OCI-LY3 (cell line): ENCODE measurements around the gene FIBIN.

Source experiments
- H2AFZ ChIP-seq: fragments of 200-600, 300-600 bp; shearing (Covaris generic); 2 replicates; pipeline ENCODE4 v1.6.0; 2014; ENCODE audit warnings: antibody characterized with exemption, low read depth, low read length
- H3K27ac ChIP-seq: fragments of 200-600, 300-600 bp; sonication (generic); 2 replicates; pipeline ENCODE4 v1.5.1; 2014; ENCODE audit warnings: mild to moderate bottlenecking, low read length, moderate library complexity, mixed read lengths
- H3K27me3 ChIP-seq: fragments of 200-600, 300-600 bp; sonication (generic); 2 replicates; pipeline ENCODE4 v1.6.1; 2014; ENCODE audit warnings: low read depth, low read length, mixed read lengths
- H3K36me3 ChIP-seq: fragments of 200-600, 300-600 bp; sonication (generic); replicated peaks from 2 replicates; pipeline ENCODE3; 2014; ENCODE audit warnings: low read depth, low read length, mixed read lengths
- H3K4me1 ChIP-seq: fragments of 300-600, 200-600 bp; sonication (generic); 2 replicates; pipeline ENCODE4 v1.6.1; 2014; ENCODE audit warnings: low read length, mixed read lengths
- H3K4me2 ChIP-seq: fragments of 200-600, 300-600 bp; sonication (generic); 2 replicates; pipeline ENCODE4 v1.6.1; 2014; ENCODE audit warnings: low read length, mixed read lengths
- H3K4me3 ChIP-seq: fragments of 300-600, 200-600 bp; sonication (generic); 2 replicates; pipeline ENCODE4 v1.5.1; 2014; ENCODE audit warnings: antibody characterized with exemption, mild to moderate bottlenecking, low read length, moderate library complexity
- H3K79me2 ChIP-seq: fragments of 300-600, 200-600 bp; shearing (Covaris generic); 2 replicates; pipeline ENCODE4 v1.6.1; 2014; ENCODE audit warnings: mild to moderate bottlenecking, low read length, mixed read lengths
- H3K9ac ChIP-seq: fragments of 300-600, 200-600 bp; shearing (Covaris generic); 2 replicates; pipeline ENCODE4 v1.6.0; 2014; ENCODE audit warnings: mild to moderate bottlenecking, low read length, moderate library complexity
- H3K9me3 ChIP-seq: fragments of 200-600, 300-600 bp; shearing (Covaris generic); 2 replicates; pipeline ENCODE4 v1.6.1; 2014; ENCODE audit warnings: low read length, mixed read lengths; ENCODE audit not compliant: insufficient read depth
- H4K20me1 ChIP-seq: fragments of 200-600, 300-600 bp; sonication (generic); 2 replicates; pipeline ENCODE4 v1.6.1; 2016; ENCODE audit warnings: low read length, mixed read lengths; ENCODE audit not compliant: insufficient read depth
- CTCF ChIP-seq: fragments of 200-600, 300-600 bp; sonication (generic); IDR thresholded peaks from 2 replicates; pipeline ENCODE4 v1.5.1; 2014; ENCODE audit warnings: antibody characterized with exemption, low read length, low read depth
- EZH2phosphoT487 ChIP-seq: fragments of 200-600 bp; shearing (Covaris generic); IDR thresholded peaks from 2 replicates; pipeline ENCODE4 v1.6.1; 2018; ENCODE audit warnings: antibody characterized with exemption, mixed run types, low read depth

FIBIN gene

GRCh38 chr11:27041141-27041899 lies 47.4 kb downstream of the FIBIN start:
- Histone ChIP-seq H3K27ac (no peak overlapping the region), H2AFZ (no peak overlapping the region)

More at GRCh38 chr11:27041141-27041899, 47.4 kb downstream of the FIBIN start:
- Histone ChIP-seq H3K79me2 (no peaks in the 10 kb centered on the region), H3K4me1 (no peaks in the 10 kb centered on the region), H3K9ac (no peak overlapping the region), H3K4me3 (no peak overlapping the region), H4K20me1 (no peaks in the 10 kb centered on the region), H3K36me3 (no peaks in the 10 kb centered on the region), H3K4me2 (no peak overlapping the region), H3K27me3 (no peaks in the 10 kb centered on the region), H3K9me3 (no peaks in the 10 kb centered on the region)
- no peak for TF ChIP-seq CTCF
- no peak for TF ChIP-seq EZH2phosphoT487
